Spinal cord (tissue), 10 donors: ENCODE data around the gene EXOC8. TPM values are rescaled to one million over a fixed set of nuclear protein-coding genes. Genes with fewer than 3 reads are reported as not detected.

Source experiments
- DNase-seq, 6 donors: peaks; one replicate each; pipeline versions ENCODE4 v3.0.0 to v3.0.0-alpha.2; 2013 to 2015; ENCODE audit warnings: low spot score in 6 of 6, low read depth in 4 of 6
- H3K27ac ChIP-seq: one replicate; pipeline ENCODE4 v1.5.1; 2013; ENCODE audit warnings: low read depth, low read length, control low read depth
- H3K27me3 ChIP-seq: one replicate; pipeline ENCODE4 v1.6.1; 2013; ENCODE audit warnings: low read length; ENCODE audit not compliant: control insufficient read depth, insufficient read depth
- H3K36me3 ChIP-seq: one replicate; pipeline ENCODE4 v1.6.1; 2013; ENCODE audit warnings: low read length; ENCODE audit not compliant: control insufficient read depth, insufficient read depth
- H3K4me1 ChIP-seq: one replicate; pipeline ENCODE4 v1.6.1; 2013; ENCODE audit warnings: low read length; ENCODE audit not compliant: control insufficient read depth, insufficient read depth
- H3K4me3 ChIP-seq: one replicate; pipeline ENCODE4 v1.5.1; 2013; ENCODE audit warnings: low read depth, low read length, control low read depth
- H3K9me3 ChIP-seq: one replicate; pipeline ENCODE4 v1.6.1; 2013; ENCODE audit warnings: low read length; ENCODE audit not compliant: control insufficient read depth, insufficient read depth
- WGBS: methylation state at CpG from one replicate; pipeline ENCODE4 v1.1.5; 2013; ENCODE audit warnings: missing lambda C conversion rate; ENCODE audit not compliant: insufficient coverage; 5-methylcytosine and 5-hydroxymethylcytosine counted together
- polyA plus RNA-seq, 2 donors: library from polyadenylated mRNA; unstranded; fragments of 120-200 nt; gene quantifications; one replicate each; pipeline ENCODE4 v1.2.1, GENCODE V29; 2013; ENCODE audit not compliant: insufficient read length in 2 of 2
- total RNA-seq, 2 donors: library from RNA; depleted of rRNA in 1 of 2; stranded (reverse); fragments of 120-200 nt in 1 of 2; fragments of >200 nt in 1 of 2; gene quantifications; one replicate each; pipeline versions ENCODE4 v1.2.3 to v1.2.4, GENCODE V29; 2013 to 2014
- donor health status: healthy.

The EXOC8 gene
- total and polyA plus RNA-seq, 4 donors, result 11.5 to 26.9 (median 13.9) TPM

GRCh38 chr1:231322880-231323530 lies 14.6 kb downstream of the EXOC8 start:
- no peaks in the 10 kb centered on the region for H3K27me3 ChIP-seq
- no peak overlapping the region for H3K4me3 ChIP-seq
- no peaks in the 10 kb centered on the region for H3K9me3 ChIP-seq
- no peak overlapping the region for H3K27ac ChIP-seq
- H3K4me1 ChIP-seq, result no peaks in the 10 kb centered on the region
- H3K36me3 ChIP-seq, result no peaks in the 10 kb centered on the region
- WGBS, result 86% methylated on average over 6 of the region's 7 CpGs
- no peak for DNase-seq

- no peak for DNase-seq
- no peaks in the 10 kb centered on the region for H3K9me3 ChIP-seq
- H3K27me3 ChIP-seq, result no peaks in the 10 kb centered on the region
- WGBS, result 92% methylated on average over 8 of the region's 9 CpGs
- no peaks in the 10 kb centered on the region for H3K4me1 ChIP-seq
- H3K27ac ChIP-seq, result no peak overlapping the region
- no peak overlapping the region for H3K4me3 ChIP-seq
- no peaks in the 10 kb centered on the region for H3K36me3 ChIP-seq
These were observed 18.6 kb downstream of the EXOC8 start for GRCh38 chr1:231319080-231319479.

GRCh38 chr1:231318568-231318967 lies 19.1 kb downstream of the EXOC8 start:
- H3K36me3 ChIP-seq, result no peaks in the 10 kb centered on the region
- no peak overlapping the region for H3K27ac ChIP-seq
- H3K4me3 ChIP-seq, result no peak overlapping the region
- H3K9me3 ChIP-seq, result no peaks in the 10 kb centered on the region
- DNase-seq, result no peak
- WGBS, result 75% methylated on average over 1 of the region's 4 CpGs
- H3K27me3 ChIP-seq, result no peaks in the 10 kb centered on the region
- H3K4me1 ChIP-seq, result no peaks in the 10 kb centered on the region

- Histone ChIP-seq H3K9me3 (no peaks in the 10 kb centered on the region), H3K27me3 (no peaks in the 10 kb centered on the region), H3K4me1 (no peaks in the 10 kb centered on the region), H3K27ac (no peak overlapping the region), H3K4me3 (no peak overlapping the region), H3K36me3 (no peaks in the 10 kb centered on the region)
- DNase-seq, result no peak
- 91% methylated on average over 9 of the region's 15 CpGs for WGBS
These were observed 19.7 kb downstream of the EXOC8 start for GRCh38 chr1:231318015-231318355.

GRCh38 chr1:231317306-231318014 lies 20.2 kb downstream of the EXOC8 start:
- DNase-seq, result no peak
- Histone ChIP-seq H3K27me3 (no peaks in the 10 kb centered on the region), H3K36me3 (no peaks in the 10 kb centered on the region), H3K27ac (no peak overlapping the region), H3K4me1 (no peaks in the 10 kb centered on the region), H3K4me3 (no peak overlapping the region), H3K9me3 (no peaks in the 10 kb centered on the region)
- 97% methylated on average over 42 of the region's 44 CpGs for WGBS

- Histone ChIP-seq H3K27me3 (no peaks in the 10 kb centered on the region), H3K4me1 (no peaks in the 10 kb centered on the region), H3K9me3 (no peaks in the 10 kb centered on the region), H3K27ac (no peak overlapping the region), H3K36me3 (no peaks in the 10 kb centered on the region), H3K4me3 (no peak overlapping the region)
- DNase-seq, result no peak
- WGBS, result 33% methylated on average over 11 of the region's 11 CpGs
These were observed 21.8 kb downstream of the EXOC8 start for GRCh38 chr1:231315887-231316286.

- Histone ChIP-seq H3K9me3 (no peaks in the 10 kb centered on the region), H3K4me3 (no peak overlapping the region), H3K27me3 (no peaks in the 10 kb centered on the region), H3K36me3 (no peaks in the 10 kb centered on the region), H3K4me1 (no peaks in the 10 kb centered on the region), H3K27ac (no peak overlapping the region)
- no peak for DNase-seq
- 100% methylated on average over 1 of the region's 4 CpGs for WGBS
These were observed 24.0 kb downstream of the EXOC8 start for GRCh38 chr1:231313661-231314060.

- Histone ChIP-seq H3K36me3 (no peaks in the 10 kb centered on the region), H3K4me3 (no peak overlapping the region), H3K27ac (no peak overlapping the region), H3K4me1 (no peaks in the 10 kb centered on the region), H3K27me3 (no peaks in the 10 kb centered on the region), H3K9me3 (no peaks in the 10 kb centered on the region)
- 67% methylated on average over 3 of the region's 5 CpGs for WGBS
- DNase-seq, result no peak
These were observed 25.2 kb downstream of the EXOC8 start for GRCh38 chr1:231312432-231312788.

- Histone ChIP-seq H3K27ac (no peak overlapping the region), H3K4me3 (no peak overlapping the region), H3K36me3 (no peaks in the 10 kb centered on the region), H3K27me3 (no peaks in the 10 kb centered on the region), H3K4me1 (no peaks in the 10 kb centered on the region), H3K9me3 (no peaks in the 10 kb centered on the region)
- 79% methylated on average over 4 of the region's 8 CpGs for WGBS
- no peak for DNase-seq
These were observed 25.8 kb downstream of the EXOC8 start for GRCh38 chr1:231311720-231312431.
